Dendritic cell treated with granulocyte-macrophage colony-stimulating factor and Interleukin-4, amounts not matched to agents 40 ng/mL and 50 ng/mL, for 4 days (primary cell): ENCODE results near the gene CRB3.
"Not testable (repeated sequence)": the region's sequence is repeated elsewhere in the genome, so short reads cannot be mapped to it uniquely, and the experiment has no call there.

Source experiments
- H3K27ac Mint-ChIP-seq: one replicate; pipeline ENCODE4 v1.8.0; 2022; ENCODE audit warnings: mild to moderate bottlenecking, mixed read lengths
- H3K27me3 Mint-ChIP-seq: one replicate; pipeline ENCODE4 v1.8.0; 2022; ENCODE audit warnings: mild to moderate bottlenecking, mixed read lengths
- H3K36me3 Mint-ChIP-seq: one replicate; pipeline ENCODE4 v1.8.0; 2022; ENCODE audit warnings: low read depth, mixed read lengths
- H3K4me1 Mint-ChIP-seq: one replicate; pipeline ENCODE4 v1.8.0; 2022; ENCODE audit warnings: low read depth, mixed read lengths
- H3K4me3 Mint-ChIP-seq: one replicate; pipeline ENCODE4 v1.8.0; 2022; ENCODE audit warnings: mild to moderate bottlenecking, moderate library complexity, mixed read lengths
- H3K9me3 Mint-ChIP-seq: one replicate; pipeline ENCODE4 v1.8.0; 2022; ENCODE audit warnings: mixed read lengths
- intact Hi-C: fragments of 100-400 bp; cut with micrococcal nuclease; formaldehyde crosslinking; loops from one replicate; pipeline ENCODE4 v1.15.0; 2022

CRB3 gene

GRCh38 chr19:6425732-6426620, 38.1 kb upstream of the CRB3 start:
- Mint-ChIP-seq H3K9me3 (no peaks in the 10 kb centered on the region), H3K4me1 (peaks cover 44% of the 10 kb centered on the region), H3K27me3 (peaks cover 9% of the 10 kb centered on the region), H3K4me3 (peak overlapping the region; percentile 73), H3K27ac (peak overlapping the region; percentile 95), H3K36me3 (peaks cover 27% of the 10 kb centered on the region)
- intact Hi-C loops, result loop anchor here (2.0 kb wide), 1 partner anchor 33 kb away; the partner anchor contains the start of gene GTF2F1

- Mint-ChIP-seq H3K27me3 (peaks cover 12% of the 10 kb centered on the region), H3K4me1 (peaks cover 32% of the 10 kb centered on the region), H3K4me3 (no peak overlapping the region), H3K36me3 (peaks cover 16% of the 10 kb centered on the region), H3K27ac (no peak overlapping the region), H3K9me3 (no peaks in the 10 kb centered on the region)
- intact Hi-C loops, result no loop called here
These were observed 36.9 kb upstream of the CRB3 start for GRCh38 chr19:6427131-6427530.

- H3K4me3 Mint-ChIP-seq, H3K9me3 Mint-ChIP-seq, intact Hi-C loops, H3K36me3 Mint-ChIP-seq, H3K27ac Mint-ChIP-seq: not testable (repeated sequence)
- Mint-ChIP-seq H3K4me1 (peaks cover 15% of the 10 kb centered on the region), H3K27me3 (peaks cover 13% of the 10 kb centered on the region)
These were observed 35.2 kb upstream of the CRB3 start for GRCh38 chr19:6428692-6429418.

GRCh38 chr19:6429419-6430221, 34.5 kb upstream of the CRB3 start:
- intact Hi-C loops, result no loop called here
- Mint-ChIP-seq H3K9me3 (no peaks in the 10 kb centered on the region), H3K27me3 (peaks cover 13% of the 10 kb centered on the region), H3K27ac (no peak overlapping the region), H3K4me3 (no peak overlapping the region), H3K4me1 (peaks cover 14% of the 10 kb centered on the region), H3K36me3 (no peaks in the 10 kb centered on the region)

GRCh38 chr19:6431891-6432290, 32.2 kb upstream of the CRB3 start:
- H3K27me3 Mint-ChIP-seq, result peaks cover 16% of the 10 kb centered on the region
- no peak overlapping the region for H3K27ac Mint-ChIP-seq
- no peaks in the 10 kb centered on the region for H3K36me3 Mint-ChIP-seq
- H3K9me3 Mint-ChIP-seq, result no peaks in the 10 kb centered on the region
- no peak overlapping the region for H3K4me3 Mint-ChIP-seq
- peaks cover 5% of the 10 kb centered on the region for H3K4me1 Mint-ChIP-seq
- intact Hi-C loops, result no loop called here

- intact Hi-C loops, result no loop called here
- Mint-ChIP-seq H3K27ac (no peak overlapping the region), H3K9me3 (no peaks in the 10 kb centered on the region), H3K4me1 (peaks cover 5% of the 10 kb centered on the region), H3K4me3 (no peak overlapping the region), H3K27me3 (peaks cover 19% of the 10 kb centered on the region), H3K36me3 (no peaks in the 10 kb centered on the region)
These were observed 30.9 kb upstream of the CRB3 start for GRCh38 chr19:6433165-6433564.

GRCh38 chr19:6433663-6434062, 30.4 kb upstream of the CRB3 start, which contains the start of gene SLC25A41:
Gene SLC25A41 (minus strand): TSS chr19:6433763. CDS start chr19:6433693, 70 bp downstream.
- H3K9me3 Mint-ChIP-seq, result no peaks in the 10 kb centered on the region
- no peak within 1 kb of the TSS for H3K4me3 Mint-ChIP-seq
- no peak within 1 kb of the TSS for H3K27ac Mint-ChIP-seq

GRCh38 chr19:6439743-6440142, 24.3 kb upstream of the CRB3 start:
- Mint-ChIP-seq H3K27me3 (peaks cover 21% of the 10 kb centered on the region), H3K27ac (no peak overlapping the region), H3K36me3 (no peaks in the 10 kb centered on the region), H3K4me3 (no peak overlapping the region), H3K9me3 (no peaks in the 10 kb centered on the region), H3K4me1 (no peaks in the 10 kb centered on the region)
- intact Hi-C loops, result no loop called here

More at GRCh38 chr19:6433663-6434062, 30.4 kb upstream of the CRB3 start, which contains the start of gene SLC25A41:
- Mint-ChIP-seq H3K27me3 (peaks cover 22% of the 10 kb centered on the region), H3K4me1 (peaks cover 5% of the 10 kb centered on the region), H3K36me3 (no peaks in the 10 kb centered on the region)
- intact Hi-C loops, result no loop called here

- peaks cover 21% of the 10 kb centered on the region for H3K27me3 Mint-ChIP-seq
- H3K4me3 Mint-ChIP-seq, result no peak overlapping the region
- intact Hi-C loops, result no loop called here
- no peaks in the 10 kb centered on the region for H3K4me1 Mint-ChIP-seq
- H3K27ac Mint-ChIP-seq, result no peak overlapping the region
- no peaks in the 10 kb centered on the region for H3K9me3 Mint-ChIP-seq
- H3K36me3 Mint-ChIP-seq, result no peaks in the 10 kb centered on the region
These were observed 23.2 kb upstream of the CRB3 start for GRCh38 chr19:6440905-6441304.

- intact Hi-C loops, result no loop called here
- H3K36me3 Mint-ChIP-seq, result no peaks in the 10 kb centered on the region
- H3K9me3 Mint-ChIP-seq, result no peaks in the 10 kb centered on the region
- peaks cover 18% of the 10 kb centered on the region for H3K27me3 Mint-ChIP-seq
- H3K4me1 Mint-ChIP-seq, result no peaks in the 10 kb centered on the region
- H3K27ac Mint-ChIP-seq, result no peak overlapping the region
- H3K4me3 Mint-ChIP-seq, result no peak overlapping the region
These were observed 21.9 kb upstream of the CRB3 start for GRCh38 chr19:6442087-6442688.

- no peaks in the 10 kb centered on the region for H3K36me3 Mint-ChIP-seq
- no peaks in the 10 kb centered on the region for H3K4me1 Mint-ChIP-seq
- intact Hi-C loops, result no loop called here
- H3K4me3 Mint-ChIP-seq, result no peak overlapping the region
- no peak overlapping the region for H3K27ac Mint-ChIP-seq
- H3K27me3 Mint-ChIP-seq, result peaks cover 10% of the 10 kb centered on the region
- no peaks in the 10 kb centered on the region for H3K9me3 Mint-ChIP-seq
These were observed 20.1 kb upstream of the CRB3 start for GRCh38 chr19:6443986-6444385.

GRCh38 chr19:6446452-6446851, 17.6 kb upstream of the CRB3 start:
- no peak overlapping the region for H3K27ac Mint-ChIP-seq
- H3K27me3 Mint-ChIP-seq, result peaks cover 7% of the 10 kb centered on the region
- no peaks in the 10 kb centered on the region for H3K9me3 Mint-ChIP-seq
- intact Hi-C loops, result no loop called here
- H3K4me1 Mint-ChIP-seq, result no peaks in the 10 kb centered on the region
- H3K36me3 Mint-ChIP-seq, result no peaks in the 10 kb centered on the region
- no peak overlapping the region for H3K4me3 Mint-ChIP-seq

- no peaks in the 10 kb centered on the region for H3K4me1 Mint-ChIP-seq
- H3K27me3 Mint-ChIP-seq, result peaks cover 7% of the 10 kb centered on the region
- no peaks in the 10 kb centered on the region for H3K36me3 Mint-ChIP-seq
- H3K27ac Mint-ChIP-seq, result no peak overlapping the region
- no peak overlapping the region for H3K4me3 Mint-ChIP-seq
- intact Hi-C loops, result no loop called here
- no peaks in the 10 kb centered on the region for H3K9me3 Mint-ChIP-seq
These were observed 16.0 kb upstream of the CRB3 start for GRCh38 chr19:6448045-6448444.
